Testis (tissue), 3 donors: ENCODE data around the gene MGLL. TPM values are rescaled to one million over a fixed set of nuclear protein-coding genes. Genes with fewer than 3 reads are reported as not detected.
A peak's percentile ranks its signal among the peaks of the same experiment; 100 is the strongest.

ENCODE experiments used
- DNase-seq: peaks from one replicate; pipeline ENCODE4 v3.0.0-alpha.2; 2019
- H3K27ac ChIP-seq, 2 donors: fragments of 200-600 bp; sonication (generic); one replicate each; pipeline ENCODE4 v1.5.1; 2019
- H3K27me3 ChIP-seq: fragments of 200-600 bp; sonication (generic); one replicate; pipeline ENCODE4 v1.5.1; 2019
- H3K36me3 ChIP-seq: fragments of 200-600 bp; sonication (generic); one replicate; pipeline ENCODE4 v1.5.1; 2017; ENCODE audit warnings: low read depth; ENCODE audit errors: missing control alignments
- H3K4me1 ChIP-seq: fragments of 200-600 bp; sonication (generic); one replicate; pipeline ENCODE4 v1.5.1; 2019
- H3K4me3 ChIP-seq, 2 donors: fragments of 200-600 bp; sonication (generic); one replicate each; pipeline ENCODE4 v1.5.1; 2017 to 2019
- H3K9me3 ChIP-seq: fragments of 200-600 bp; sonication (generic); one replicate; pipeline ENCODE4 v1.5.1; 2017
- CTCF ChIP-seq, 3 experiments: fragments of 450-650 bp in 2 of 3; fragments of 200-600 bp in 1 of 3; sonication (generic) in 1 of 3; IDR thresholded peaks; one replicate each; pipeline ENCODE4 v1.5.1; 2016 to 2019; ENCODE audit warnings: antibody characterized with exemption in 3 of 3, mild to moderate bottlenecking in 2 of 3, moderate library complexity in 1 of 3
- POLR2A ChIP-seq: fragments of 450-650 bp; IDR thresholded peaks from one replicate; pipeline ENCODE4 v1.6.1; 2017; ENCODE audit warnings: antibody characterized with exemption, mild to moderate bottlenecking, moderate library complexity
- WGBS, 2 donors: methylation state at CpG; one replicate each; pipeline ENCODE4 v1.1.5; 2018; 5-methylcytosine and 5-hydroxymethylcytosine counted together
- intact Hi-C: fragments of 100-400 bp; cut with DNase I; formaldehyde crosslinking; loops from one replicate; pipeline ENCODE4 v1.15.1; 2023; ENCODE audit warnings: low total_unique reads
- polyA plus RNA-seq: library from polyadenylated mRNA; stranded (reverse); fragments of 350-450 nt; fragmentation: Illumina TruSeq; extraction: RNeasy Lipid Tissue Mini Kit (QIAGEN cat#74804); gene quantifications from one replicate; pipeline ENCODE4 v1.2.3, GENCODE V29; 2014; ENCODE audit warnings: low read depth, low replicate concordance; ENCODE audit not compliant: insufficient read depth
- total RNA-seq, 2 donors: library from RNA; depleted of rRNA; stranded (reverse); fragments of >200 nt; gene quantifications; one replicate each; pipeline ENCODE4 v1.2.3, GENCODE V29; 2016

The MGLL gene
- total and polyA plus RNA-seq, 3 donors from 2014 or later: 18.3 to 26.0 (median 19.2) TPM

DNA sequence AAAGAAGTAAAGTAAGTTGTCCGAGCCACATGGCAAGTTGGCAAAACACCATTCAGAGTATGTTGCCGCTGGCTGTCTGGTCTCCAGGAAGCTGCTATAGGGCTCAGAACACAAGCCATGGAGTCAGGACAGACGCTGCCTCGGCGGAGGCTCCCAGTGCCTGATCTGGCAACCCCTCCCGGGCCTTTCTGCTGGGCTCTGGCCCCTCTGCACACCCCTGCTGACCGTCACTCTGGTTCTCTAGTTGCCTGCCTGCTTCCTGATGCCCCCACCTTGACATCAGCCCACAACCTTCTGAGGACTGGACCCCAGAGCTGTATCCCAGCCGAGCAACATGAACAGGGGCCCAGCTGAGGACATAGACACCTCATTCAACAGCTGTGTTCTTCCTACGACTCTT is 39.1 kb downstream of the MGLL start:
- Histone ChIP-seq H3K27ac (no peak overlapping the region), H3K4me1 (peaks cover 41% of the 10 kb centered on the region), H3K9me3 (no peaks in the 10 kb centered on the region), H3K27me3 (no peaks in the 10 kb centered on the region), H3K4me3 (no peak overlapping the region), H3K36me3 (no peaks in the 10 kb centered on the region)
- intact Hi-C loops: no loop called here
- WGBS, 2 donors: 91 to 95% methylated on average over 7 to 9 of the region's 9 CpGs
- no peak for DNase-seq
- TF ChIP-seq POLR2A (no peak), CTCF (IDR thresholded peaks at IDR 0.05) (no peak)

DNA sequence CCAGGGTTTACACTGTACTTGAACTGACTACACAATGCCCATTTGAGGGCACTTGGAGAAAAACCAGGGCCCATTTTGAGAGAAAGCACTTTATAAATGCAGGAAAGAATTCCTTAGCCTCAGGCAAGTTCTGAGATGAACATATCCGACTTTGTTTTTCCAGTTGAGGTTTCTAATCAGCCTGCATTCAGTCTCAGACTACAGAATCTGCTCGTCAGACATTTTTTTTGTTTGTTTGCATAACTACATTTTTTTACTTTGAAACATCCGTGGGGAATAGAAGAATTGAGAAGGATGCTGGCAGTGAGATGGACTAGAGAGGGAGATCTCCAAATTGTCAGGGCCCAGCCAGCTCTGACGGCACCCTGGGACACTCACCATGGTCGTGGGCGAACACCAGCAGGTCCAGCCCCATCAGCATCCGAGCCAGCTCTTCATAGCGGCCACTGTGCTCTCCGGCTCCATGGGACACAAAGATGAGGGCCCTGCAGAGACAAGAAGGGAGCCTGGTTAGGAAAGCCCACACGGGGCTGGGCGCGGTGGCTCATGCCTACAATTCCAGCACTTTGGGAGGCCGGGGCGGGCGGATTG is 40.8 kb downstream of the MGLL start:
- no peaks in the 10 kb centered on the region for H3K27me3 ChIP-seq
- DNase-seq: no peak
- intact Hi-C loops: no loop called here
- H3K36me3 ChIP-seq: no peaks in the 10 kb centered on the region
- no peak overlapping the region for H3K4me3 ChIP-seq
- no peak for TF ChIP-seq CTCF (IDR thresholded peaks at IDR 0.05)
- TF ChIP-seq POLR2A: no peak
- WGBS, 2 donors: 61 to 64% methylated on average over 15 of the region's 15 CpGs
- H3K27ac ChIP-seq: peak overlapping the region; percentile 18 to 67
- peaks cover 25% of the 10 kb centered on the region for H3K4me1 ChIP-seq
- H3K9me3 ChIP-seq: no peaks in the 10 kb centered on the region

GRCh38 chr3:127780536-127781400 is 41.5 kb downstream of the MGLL start:
- no peak for TF ChIP-seq POLR2A
- no peak for TF ChIP-seq CTCF (IDR thresholded peaks at IDR 0.05)
- Histone ChIP-seq H3K27me3 (no peaks in the 10 kb centered on the region), H3K36me3 (no peaks in the 10 kb centered on the region), H3K27ac (peak overlapping the region; percentile 18 to 67), H3K4me1 (peaks cover 21% of the 10 kb centered on the region), H3K9me3 (no peaks in the 10 kb centered on the region), H3K4me3 (no peak overlapping the region)
- intact Hi-C loops: no loop called here
- 72 to 77% methylated on average over 8 of the region's 8 CpGs for WGBS, 2 donors
- DNase-seq: no peak

GRCh38 chr3:127779747-127780146 is 42.6 kb downstream of the MGLL start:
- Histone ChIP-seq H3K4me3 (no peak overlapping the region), H3K9me3 (no peaks in the 10 kb centered on the region), H3K27me3 (no peaks in the 10 kb centered on the region), H3K4me1 (peaks cover 21% of the 10 kb centered on the region), H3K36me3 (no peaks in the 10 kb centered on the region), H3K27ac (no peak overlapping the region)
- DNase-seq: no peak
- 69 to 78% methylated on average over 3 of the region's 3 CpGs for WGBS, 2 donors
- TF ChIP-seq POLR2A (no peak), CTCF (IDR thresholded peaks at IDR 0.05) (no peak)
- intact Hi-C loops: no loop called here
